HG03045 (cell line): ENCODE measurements around the gene DAZAP1.
"Not testable (repeated sequence)": the region's sequence is repeated elsewhere in the genome, so short reads cannot be mapped to it uniquely, and the experiment has no call there.

Experiments
- ATAC-seq: cut with Tn5 transposase; IDR thresholded peaks from one replicate; pipeline ENCODE4 v1.9.1; 2021; ENCODE audit warnings: mild to moderate bottlenecking, moderate library complexity; ENCODE audit not compliant: unreplicated experiment

The DAZAP1 gene

DNA sequence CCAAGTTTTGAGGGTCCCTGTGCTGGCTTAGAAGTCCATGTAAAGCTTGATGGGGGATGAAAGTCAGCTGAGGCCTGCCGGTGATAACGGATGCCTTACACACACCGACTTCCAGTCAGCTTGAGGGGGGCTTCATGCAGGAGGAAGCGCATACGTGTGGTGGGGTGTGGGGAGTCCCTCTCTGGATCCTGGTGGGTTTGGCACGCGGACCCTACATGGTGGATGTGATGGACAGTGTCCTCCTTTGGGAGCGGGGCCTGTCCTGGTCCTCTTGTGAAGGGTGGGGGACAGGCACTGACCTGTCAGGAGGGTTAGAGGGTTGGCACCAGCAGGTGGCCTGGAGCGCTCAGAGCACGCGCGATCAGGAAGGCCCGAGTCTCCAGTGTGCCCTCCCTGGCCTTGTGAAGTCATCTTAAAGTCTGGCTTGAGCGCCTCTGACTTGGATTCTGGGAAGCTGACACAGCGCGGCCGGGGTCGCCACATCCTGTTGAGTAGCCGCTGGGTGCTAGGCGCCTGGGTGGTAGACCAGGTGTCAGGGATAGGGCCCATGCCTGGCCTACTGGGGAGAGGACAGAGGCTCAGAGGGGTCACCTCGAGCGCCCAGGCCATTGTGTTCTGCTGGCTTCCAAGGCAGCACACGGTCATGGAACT is 2.9 kb downstream of the DAZAP1 start:
- ATAC-seq, result no peak

- ATAC-seq, result no peak
Observed at GRCh38 chr19:1410789-1411188, 3.4 kb downstream of the DAZAP1 start.

- ATAC-seq, result no peak
Observed at GRCh38 chr19:1411255-1412191, 4.1 kb downstream of the DAZAP1 start.

GRCh38 chr19:1412323-1412923 is 5.0 kb downstream of the DAZAP1 start:
- ATAC-seq, result no peak

GRCh38 chr19:1412995-1413800 is 5.8 kb downstream of the DAZAP1 start:
- ATAC-seq, result no peak

DNA sequence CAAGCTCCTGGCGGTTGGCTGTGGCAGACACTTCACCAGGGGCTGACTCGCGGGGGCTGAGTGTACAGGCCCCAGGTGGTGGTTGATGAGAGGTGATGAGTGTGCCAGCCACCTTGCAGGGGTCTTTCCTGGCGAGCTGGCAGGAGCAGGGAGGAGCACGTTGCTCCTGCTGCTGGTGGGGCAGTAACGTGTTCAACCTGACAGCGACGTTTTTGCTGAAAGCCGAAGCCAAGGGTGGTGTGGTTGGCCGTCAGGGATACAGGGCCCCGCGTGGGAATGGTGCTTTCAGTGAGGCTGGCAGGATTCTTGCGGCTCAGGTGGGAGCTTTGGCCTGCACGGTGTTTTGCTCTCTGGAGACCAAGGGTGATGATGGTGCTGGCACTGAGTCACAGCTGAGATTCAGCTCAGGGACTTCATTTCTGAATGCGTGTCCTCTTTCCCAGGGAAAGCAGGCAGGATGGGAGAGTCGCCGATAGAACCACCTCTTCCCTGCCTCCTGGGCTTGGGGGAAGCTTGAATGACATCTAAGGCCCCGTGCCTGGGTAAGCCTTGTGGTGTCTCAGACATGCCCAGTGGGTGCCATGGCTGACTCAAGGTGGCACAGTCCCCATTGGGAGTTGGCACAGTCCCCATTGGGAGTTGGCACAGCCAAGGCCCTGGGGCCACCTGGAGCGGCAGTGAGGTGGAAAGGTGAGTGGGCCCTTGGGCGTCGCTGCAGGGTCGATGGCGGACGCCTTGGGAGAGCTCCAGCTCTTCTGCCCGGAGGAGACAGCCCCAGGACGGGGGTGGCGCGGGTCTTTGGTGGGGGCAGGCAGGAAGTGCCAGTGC is 8.8 kb downstream of the DAZAP1 start:
- no peak for ATAC-seq

DNA sequence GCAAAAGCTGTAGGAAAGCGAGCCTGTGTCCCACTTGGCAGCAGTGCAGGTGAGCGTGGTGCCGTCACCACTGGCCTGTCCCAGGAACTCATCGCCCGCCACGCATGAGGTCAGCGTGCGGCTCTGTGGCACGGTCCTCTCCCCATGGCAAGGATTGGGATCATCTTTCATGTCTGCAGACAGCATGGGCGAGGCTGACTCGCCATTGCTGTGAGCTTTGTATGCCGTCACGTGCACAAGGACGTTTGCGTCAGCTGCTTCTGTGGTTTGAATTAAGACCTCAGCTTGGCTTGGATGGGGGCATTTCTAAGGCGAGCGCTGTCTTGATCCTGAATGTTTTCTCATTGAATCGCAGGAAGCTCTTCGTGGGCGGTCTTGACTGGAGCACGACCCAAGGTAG is 9.8 kb downstream of the DAZAP1 start:
- ATAC-seq, result no peak

DNA sequence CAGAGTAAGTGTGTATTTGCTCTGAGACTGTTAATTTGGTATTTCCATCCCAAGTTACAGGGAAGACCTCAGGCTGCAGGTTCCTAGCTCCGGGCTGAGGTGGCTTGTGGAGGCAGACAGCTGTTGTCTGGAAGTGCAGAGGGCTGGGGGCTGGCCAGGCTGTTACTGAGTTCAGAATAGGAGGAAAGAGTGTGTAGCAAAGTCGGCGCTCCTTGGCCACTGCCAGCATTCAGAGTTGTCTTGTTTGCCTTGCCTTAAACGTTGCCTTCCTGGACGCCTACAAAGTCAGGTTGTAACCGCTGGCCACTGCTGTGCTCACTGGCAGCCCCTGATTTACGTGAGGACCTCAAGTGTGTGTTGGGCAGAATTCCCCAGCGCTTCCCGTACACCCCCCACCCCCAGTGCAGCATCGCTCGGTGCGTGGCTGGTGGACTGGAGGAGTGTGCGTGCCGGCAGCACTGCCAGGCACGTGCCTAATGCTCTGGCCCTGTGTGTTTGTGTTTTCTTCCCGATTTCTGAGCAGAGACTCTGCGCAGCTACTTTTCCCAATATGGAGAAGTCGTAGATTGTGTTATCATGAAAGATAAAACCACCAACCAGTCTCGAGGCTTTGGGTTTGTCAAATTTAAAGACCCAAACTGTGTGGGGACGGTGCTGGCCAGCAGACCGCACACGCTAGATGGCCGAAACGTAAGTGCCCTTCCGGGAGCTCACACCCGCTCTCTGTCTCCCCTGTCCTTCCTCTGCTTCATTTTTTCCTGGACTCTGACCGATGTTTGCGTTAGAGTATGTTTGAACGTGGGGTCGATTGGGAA is 10.5 kb downstream of the DAZAP1 start:
- no peak for ATAC-seq

DNA sequence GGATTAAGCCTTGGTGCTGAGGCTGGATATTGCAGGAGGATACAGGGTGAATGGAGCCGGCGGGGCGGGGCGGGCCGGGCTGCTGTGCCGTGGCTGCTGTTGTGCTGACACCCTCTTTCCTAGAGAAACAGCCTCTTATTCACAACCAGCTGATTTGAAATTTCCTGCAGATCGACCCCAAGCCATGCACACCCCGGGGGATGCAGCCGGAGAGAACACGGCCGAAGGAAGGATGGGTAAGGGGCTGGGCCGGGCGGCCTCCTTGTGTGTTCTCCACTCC is 11.1 kb downstream of the DAZAP1 start:
- ATAC-seq, result no peak

GRCh38 chr19:1418951-1419738 is 11.8 kb downstream of the DAZAP1 start:
- ATAC-seq, result no peak

GRCh38 chr19:1420085-1420484 is 12.7 kb downstream of the DAZAP1 start:
- not testable (repeated sequence) for ATAC-seq

GRCh38 chr19:1420590-1420989 is 13.2 kb downstream of the DAZAP1 start:
- ATAC-seq, result no peak

- ATAC-seq, result no peak
Observed at GRCh38 chr19:1421218-1421957, 14.0 kb downstream of the DAZAP1 start.

- no peak for ATAC-seq
Observed at GRCh38 chr19:1421958-1422305, 14.5 kb downstream of the DAZAP1 start.

DNA sequence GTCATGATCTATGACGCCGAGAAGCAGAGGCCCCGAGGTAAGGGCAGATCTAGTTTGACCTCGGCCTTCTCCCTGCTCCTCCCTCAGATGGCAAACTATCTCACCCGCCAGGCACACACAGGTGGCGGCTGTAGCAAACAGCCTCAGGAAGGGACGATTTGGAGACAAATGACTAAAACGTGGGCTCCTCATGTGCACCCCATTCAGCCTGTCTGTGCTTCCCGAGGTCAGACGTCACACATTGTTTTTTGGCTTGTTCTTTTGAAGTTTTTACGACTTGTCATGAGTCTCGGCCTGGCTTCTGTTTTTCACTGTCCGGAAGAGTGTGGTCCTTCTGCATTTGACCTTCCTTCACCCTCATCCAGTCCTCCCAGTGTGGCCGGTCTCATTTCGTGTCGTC is 15.0 kb downstream of the DAZAP1 start:
- no peak for ATAC-seq

- no peak for ATAC-seq
Observed at GRCh38 chr19:1422943-1423342, 15.6 kb downstream of the DAZAP1 start.

GRCh38 chr19:1423436-1424191 is 16.2 kb downstream of the DAZAP1 start:
- ATAC-seq, result no peak
